GM18868 (cell line): Measurements from ENCODE around the gene VPS37B.

ENCODE experiments used
- ATAC-seq: cut with Tn5 transposase; IDR thresholded peaks from one replicate; pipeline ENCODE4 v1.9.1; 2021; ENCODE audit warnings: mild to moderate bottlenecking, moderate library complexity; ENCODE audit not compliant: unreplicated experiment

VPS37B gene

DNA sequence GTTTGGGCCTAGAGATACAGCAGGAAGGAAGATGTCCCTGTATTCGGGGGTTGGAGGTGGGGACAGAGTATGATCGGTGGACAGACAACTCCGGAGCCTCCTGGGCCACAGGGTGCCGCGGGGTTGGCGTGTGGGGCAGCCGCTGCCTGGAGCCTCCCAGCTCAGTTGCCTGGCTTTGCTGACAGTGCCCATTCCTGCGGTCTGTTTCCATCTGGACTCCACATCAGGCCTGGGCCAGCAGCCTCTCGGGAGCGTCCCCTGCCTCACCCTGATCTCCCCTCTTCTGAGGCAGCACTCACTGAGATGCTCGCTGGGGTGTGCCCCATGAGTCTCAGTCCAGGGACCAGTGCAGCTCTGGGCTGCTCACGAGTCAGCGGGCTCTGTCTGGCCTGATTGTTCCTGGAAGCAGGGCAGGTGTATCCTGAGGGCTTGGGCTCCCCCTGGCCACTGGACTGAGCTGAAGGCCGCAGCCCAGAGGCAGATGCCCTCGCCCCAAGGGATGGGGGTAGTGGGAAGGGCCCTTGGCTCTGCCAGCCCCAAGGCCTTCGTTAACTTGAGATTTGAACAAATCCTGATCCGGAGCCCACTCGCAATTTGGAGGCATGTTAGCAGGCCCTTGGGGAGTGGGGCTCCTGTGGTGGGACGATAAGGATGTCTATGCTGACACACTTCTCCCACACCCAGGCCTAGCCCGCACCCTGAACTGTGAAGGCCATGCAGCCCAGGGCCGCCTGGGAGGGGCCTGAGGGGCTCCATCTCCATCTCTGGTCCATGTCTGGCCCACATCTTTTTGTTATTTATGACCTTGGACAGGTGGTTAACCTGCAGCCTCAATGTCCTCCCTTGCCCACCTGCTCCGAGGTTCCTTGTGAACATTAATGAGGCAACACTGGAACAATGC lies 53.2 kb downstream of the VPS37B start:
- ATAC-seq: no peak

DNA sequence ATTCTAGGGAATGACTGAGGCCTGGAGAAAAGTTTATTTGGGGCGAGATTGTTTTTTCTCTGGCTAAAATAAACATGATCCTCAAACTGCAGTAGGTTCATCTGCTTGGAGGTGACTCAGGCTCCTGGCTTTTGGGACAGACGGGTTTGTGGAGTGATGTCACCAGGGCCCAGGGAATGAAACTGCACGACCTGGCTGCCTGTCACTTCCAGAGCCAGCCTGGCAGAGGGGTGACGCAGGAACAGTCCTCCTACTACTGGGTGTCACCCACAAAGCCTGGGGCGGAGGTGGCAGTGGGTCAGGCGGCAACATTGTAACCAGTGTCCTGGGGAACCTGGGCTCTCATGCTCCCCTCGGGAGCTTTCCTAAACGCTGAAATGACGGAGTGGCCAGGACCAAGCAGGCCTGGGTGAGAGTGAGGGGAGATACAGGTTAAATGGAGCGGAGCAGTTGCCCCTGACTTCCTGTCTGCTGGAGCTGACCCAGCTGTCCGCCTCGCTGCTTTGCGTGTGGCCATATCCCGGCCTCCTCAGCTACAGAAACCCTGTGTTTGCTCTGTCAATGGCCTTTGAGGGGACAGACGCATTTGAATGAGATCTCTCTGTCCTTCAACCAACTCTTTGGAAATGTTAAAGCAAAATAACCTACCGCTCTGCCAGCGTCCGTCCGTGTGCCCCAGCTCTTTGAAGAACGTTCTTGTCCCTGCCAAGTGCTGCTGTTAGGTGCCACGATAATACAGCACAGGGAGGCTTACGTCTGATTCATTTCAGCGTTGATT lies 54.2 kb downstream of the VPS37B start:
- ATAC-seq: no peak

DNA sequence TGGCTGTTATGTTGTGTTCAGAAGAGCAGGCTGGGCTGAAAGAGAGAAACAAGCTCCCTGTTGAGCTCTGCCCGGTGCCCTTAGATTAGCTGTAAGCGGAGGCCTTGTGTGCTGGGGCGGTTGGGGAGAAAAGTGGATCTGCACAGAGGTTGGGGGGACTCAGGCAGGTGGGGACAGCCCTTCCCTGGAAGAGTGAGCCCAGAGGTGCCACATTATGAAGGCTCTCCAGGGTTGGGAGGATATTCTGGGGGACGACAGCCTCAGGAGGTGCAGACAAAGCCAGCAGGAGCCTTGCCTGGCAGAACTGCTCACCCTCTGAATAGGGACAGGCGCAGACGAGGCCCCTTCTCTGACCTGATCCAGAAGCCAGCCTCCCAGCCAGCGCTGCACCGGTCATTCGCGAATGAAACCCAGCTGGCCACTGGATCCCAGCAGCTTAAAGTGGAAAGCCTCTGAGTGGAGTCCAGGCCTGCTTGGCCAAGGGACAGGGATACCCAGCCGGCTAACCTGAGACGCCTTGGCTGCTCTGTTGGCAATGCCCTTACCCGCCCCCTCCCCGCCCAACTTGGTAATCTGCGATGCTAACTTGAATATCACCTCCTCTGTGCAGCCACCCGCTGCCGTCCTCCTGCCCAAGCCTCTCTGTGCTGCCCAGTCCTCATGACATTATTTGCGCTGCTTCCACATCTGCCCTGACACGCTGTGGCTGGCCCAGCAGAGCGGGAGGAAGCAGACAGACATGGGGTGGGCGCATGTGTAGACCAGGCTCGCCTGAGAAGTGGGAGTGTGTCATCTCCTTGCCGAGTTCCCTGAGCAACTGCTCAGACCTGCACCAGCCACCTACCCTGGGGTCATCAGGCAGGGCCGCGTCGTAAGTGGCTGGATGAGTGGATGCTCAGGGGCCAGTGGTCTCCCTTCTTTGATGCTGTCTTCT lies 55.1 kb downstream of the VPS37B start:
- no peak for ATAC-seq

DNA sequence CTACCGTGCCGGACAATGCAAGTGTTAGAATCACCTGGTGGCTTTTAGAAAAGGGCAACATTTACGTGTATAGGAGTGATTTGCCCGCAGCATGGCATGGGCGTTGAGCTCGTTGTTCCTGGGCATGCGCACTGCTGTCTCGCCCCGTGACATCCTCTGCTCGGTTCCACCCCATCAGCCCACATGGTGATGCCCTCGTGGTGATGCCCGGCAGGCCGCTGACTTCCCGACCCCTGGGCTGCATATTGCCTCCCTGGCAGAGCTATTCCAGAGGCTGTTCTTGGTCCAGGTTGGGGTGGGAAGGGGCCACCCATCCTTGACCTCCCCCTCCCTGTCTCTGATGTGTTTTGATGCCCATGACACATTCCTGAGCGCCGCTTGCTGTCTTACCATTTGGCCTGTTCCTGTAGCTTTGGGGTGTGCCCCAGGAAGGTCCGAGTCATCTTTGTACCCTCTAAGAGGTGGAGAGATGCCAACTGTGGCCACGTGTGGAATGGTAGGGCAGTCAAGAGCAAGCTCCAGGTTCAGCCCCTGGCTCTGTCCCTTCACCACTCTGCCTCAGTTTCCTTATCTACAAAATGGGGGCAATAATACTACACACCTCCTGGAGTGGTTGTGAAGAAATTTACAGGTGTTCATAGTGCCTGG lies 55.9 kb downstream of the VPS37B start:
- no peak for ATAC-seq

GRCh38 chr12:122838841-122839240 lies 57.1 kb downstream of the VPS37B start:
- no peak for ATAC-seq

- no peak for ATAC-seq
Measured at GRCh38 chr12:122837306-122838265, 58.3 kb downstream of the VPS37B start.

DNA sequence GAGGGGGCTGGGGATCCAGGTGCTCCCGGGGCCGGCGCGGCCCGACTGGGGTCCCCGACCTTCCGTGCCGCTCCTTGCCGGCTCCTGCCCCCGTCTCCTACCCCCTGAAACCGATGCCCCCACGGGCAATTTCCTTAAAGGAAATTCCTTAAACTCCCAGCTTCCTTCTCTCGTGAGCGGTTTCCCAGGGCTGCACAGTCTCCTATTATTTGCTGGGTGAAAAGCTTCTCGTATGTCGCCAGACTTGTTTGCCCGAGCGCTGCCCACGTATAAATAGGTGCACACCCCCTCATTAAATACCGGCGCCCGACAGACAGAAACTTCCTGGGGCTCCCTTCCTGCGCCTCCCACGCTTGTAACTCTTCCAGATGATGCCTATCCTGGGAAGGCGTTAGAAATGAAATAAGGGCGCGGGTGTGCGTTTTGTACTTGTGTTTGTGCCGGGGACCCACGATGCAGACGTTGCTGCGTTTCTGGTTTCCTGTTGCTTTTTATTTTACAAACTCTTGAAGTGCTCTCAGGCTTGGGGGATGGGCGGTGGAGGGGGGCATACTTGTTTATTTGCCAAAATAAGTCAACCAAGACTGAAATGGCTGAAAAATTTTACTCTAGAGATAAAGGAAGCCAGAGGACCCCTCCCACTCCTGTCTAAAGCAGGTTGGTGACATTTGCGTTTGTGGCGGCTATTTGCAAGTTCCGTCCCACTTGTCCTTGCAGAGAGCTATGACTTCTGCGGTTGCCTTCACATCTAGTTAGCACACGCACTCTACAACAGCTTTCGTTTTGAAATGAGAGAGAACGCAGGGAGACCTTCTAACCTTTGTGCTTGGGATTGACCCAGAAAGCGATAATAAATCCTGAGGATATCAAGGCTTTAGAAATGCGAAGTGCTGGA lies 59.6 kb downstream of the VPS37B start:
- ATAC-seq: no peak

DNA sequence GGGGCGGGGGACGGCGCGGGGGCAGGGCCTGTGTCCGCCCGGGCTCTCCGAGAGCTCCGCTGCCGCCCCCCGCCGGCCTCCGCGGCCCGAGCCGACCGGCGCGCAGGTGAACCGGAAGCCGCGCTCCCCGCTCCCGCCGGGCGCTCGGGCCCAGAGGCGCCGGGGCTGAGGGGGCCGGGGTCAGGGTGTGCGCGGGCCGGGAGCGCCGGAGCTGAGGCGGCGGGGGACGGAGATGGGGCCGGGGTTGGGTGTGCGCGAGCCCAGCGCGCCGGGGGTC lies 60.2 kb downstream of the VPS37B start:
- no peak for ATAC-seq

DNA sequence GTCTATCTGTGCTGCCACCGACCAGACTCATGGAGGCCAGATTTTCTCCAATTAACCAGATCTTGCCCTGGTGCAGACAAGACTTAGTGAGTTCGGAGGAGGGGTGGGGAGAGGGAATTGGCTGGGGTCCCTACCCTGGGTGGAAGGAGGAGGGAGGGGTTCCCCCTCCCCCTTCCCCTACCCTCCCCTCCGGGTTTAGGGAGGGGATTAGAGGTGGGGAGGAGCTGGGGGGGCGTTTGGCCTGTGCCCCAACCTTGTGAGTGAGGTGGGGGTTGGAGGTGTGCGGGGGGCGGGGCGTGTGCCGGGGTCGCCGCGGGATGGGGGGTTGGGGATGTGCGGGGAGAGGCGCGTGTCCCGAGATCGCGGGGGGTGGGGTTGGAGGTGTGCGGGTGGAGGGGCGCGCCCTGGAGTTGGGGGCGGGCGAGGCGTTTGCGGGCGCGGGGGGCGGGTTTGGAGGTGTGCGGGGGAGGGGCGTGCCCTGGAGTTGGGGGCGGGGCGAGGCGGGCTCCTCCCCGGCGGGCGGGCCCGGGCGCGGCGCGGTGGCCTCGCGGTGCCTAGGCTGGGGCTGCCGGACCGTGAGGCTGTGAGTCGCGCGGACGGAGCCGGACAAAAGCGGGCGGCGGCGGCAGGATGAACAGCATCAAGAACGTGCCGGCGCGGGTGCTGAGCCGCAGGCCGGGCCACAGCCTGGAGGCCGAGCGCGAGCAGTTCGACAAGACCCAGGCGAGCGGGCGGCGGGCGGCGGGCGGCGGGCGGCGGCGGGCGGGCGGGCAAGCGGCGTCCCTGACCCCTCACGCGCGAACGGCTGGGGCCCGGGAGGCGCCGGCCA lies 60.8 kb downstream of the VPS37B start, which contains the start of gene HIP1R:
TSS of gene HIP1R (plus strand) at position 537 of the 829 bp plus-strand sequence. CDS start at position 631, 94 bp downstream.
- ATAC-seq: no peak

DNA sequence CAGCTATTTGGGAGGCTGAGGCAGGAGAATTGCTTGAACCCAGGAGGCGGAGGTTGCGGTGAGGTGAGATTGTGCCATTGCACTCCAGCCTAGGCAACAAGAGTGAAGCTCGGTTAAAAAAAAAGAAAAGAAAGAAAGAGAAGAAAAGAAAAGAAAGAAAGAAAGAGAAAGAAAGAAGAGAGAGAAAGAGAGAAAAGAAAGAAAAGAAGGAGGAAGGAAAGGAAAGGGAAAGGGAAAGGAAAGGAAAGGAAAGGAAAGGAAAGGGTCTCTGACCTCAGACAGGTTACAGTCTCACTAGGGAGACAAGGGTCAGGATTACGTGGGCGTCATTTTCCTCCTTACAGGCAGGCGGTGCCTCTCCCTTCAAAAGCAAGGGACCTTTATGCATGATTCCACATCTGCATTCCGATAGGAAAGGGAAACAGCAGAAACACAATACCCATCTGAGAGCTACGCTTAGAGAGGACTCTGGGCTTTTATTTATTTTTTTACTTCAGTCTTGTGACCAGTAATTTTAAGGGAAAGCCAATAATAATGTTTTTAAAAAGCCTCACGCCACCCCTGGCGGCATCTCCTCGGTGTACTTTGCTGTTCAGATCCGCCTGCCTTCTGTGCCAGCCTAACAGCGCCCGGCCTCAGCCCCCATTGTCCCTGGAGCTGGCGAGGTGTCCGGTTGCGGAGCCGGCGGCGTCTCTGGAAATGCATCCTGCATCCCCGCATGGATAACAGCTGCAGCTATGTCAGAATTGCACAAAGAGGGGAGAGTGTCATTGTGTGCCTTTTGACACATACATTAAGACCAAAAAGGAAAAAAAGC lies 61.6 kb downstream of the VPS37B start:
- no peak for ATAC-seq

DNA sequence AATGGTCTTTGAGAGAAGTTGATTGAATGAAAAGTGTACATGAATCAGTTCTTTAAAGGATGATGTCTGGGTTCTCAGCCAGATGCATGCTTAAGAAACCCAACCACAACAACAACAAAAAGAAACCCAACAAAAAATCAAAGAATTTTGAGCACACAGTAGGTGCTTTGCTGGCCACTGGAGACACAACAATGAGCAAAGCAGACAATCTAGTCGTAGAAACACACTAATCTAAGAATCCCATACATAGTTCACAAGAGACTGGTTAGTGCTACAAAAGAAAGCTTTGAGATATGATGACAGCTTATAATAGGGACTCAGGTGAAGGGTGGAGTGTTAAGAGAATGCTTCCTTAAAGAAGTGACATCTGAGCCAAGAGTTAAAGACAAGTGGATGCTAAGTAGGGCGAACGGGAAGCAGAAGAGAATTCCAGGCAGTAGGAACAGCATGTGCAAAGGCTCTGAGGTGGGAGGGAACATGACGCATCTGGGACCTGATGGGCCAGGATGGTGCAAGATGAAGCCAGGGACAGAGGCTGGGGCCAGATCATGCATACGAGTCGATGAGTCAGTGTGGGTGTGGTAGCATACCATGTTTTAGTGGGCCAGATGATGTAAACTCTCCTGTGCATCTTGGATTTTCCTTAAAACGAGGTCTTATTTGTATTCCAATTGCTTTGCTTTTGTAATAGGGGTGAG lies 65.3 kb downstream of the VPS37B start:
- ATAC-seq: no peak

DNA sequence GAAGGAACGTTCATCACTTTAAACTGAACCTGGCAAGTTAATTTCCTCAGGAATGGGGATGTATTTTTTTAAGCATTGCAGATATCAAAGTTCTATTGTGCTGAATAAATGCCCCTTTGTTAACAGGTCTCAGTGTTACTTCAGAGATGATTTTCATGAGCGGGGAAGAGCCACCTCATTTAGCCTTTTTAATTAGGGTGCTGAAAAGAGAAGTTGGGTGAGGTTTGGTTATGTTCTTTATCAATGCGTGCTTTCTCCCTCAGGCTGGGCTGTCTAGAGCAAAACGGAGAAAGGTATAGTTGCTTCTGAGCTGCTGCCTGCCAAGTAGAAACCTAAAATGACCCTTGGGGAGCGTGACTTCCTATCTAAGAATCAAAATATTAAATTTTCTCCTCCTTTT lies 68.7 kb downstream of the VPS37B start:
- no peak for ATAC-seq

DNA sequence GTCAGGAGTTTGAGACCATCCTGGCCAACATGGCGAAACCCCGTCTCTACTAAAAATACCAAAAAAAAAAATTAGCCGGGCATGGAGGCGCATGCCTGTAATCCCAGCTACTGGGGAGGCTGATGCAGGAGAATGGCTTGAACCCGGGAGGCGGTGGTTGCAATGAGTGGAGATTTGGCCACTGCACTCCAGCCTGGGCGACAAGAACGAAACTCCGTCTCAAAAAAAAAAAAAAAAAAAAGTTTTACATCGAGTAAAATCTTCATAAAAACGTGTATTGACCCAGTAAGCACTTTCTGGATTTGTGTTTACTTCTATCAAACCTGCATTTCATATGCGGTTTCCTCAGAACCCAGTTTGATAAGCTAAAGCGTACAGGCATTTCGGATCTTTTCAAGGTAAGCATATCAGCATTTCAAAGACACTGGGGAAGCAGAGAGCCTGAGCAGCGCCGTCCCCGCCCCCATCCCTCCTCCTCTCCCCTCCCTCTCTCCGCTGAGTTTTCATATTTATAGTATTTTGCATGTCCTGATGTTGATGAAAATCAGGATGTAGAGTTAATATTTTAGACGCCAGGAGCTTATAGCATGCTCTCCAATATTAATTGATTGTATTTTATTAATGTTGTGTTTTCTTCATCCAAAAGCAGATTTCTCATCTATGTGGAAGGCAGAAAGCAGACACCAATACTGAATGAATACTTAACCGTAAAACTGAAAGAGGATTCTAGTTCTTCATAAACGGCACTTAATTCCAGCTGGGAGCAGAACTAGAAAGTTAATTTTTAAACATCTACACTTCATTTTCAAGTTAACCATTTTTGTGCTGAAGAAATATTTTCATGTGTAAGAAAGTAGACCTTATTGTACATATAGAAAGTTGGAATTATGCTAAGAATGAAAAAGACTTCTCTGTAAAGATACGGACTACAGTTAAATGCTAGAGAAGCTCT lies 69.9 kb downstream of the VPS37B start:
- ATAC-seq: no peak

DNA sequence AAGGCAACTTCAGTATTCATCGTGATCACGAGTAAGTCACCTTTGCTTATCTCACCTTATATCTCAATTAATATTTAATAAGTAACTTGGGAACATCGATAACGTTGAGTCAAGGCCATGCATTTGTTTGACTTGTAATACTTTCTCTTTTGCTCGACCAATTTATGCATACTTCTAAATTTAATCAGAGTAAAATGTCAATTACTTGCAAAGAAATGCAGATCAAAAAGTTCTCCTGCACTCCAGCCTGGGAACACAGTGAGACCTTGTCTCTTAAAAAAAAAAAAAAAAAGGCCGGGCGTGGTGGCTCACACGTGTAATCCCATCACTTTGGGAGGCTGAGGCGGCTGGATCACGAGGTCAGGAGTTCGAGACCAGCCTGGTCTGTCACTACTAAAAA lies 72.5 kb downstream of the VPS37B start:
- ATAC-seq: no peak

GRCh38 chr12:122820838-122821271 lies 75.1 kb downstream of the VPS37B start:
- ATAC-seq: no peak
